Neural cell (in vitro differentiated cells): ENCODE results near the gene NUB1. TPM values are rescaled to one million over a fixed set of nuclear protein-coding genes. Genes with fewer than 3 reads are reported as not detected.

Experiments
- H2AFZ ChIP-seq: fragments of 200-600, 300-800 bp; sonication (generic), shearing (Covaris generic); 2 replicates; pipeline ENCODE4 v1.6.0; 2014; ENCODE audit warnings: low read depth, mild to moderate bottlenecking, antibody characterized with exemption, low read length, moderate library complexity
- H3F3A ChIP-seq: fragments of 200-600 bp; shearing (Covaris generic); 2 replicates; pipeline ENCODE4 v1.6.1; 2016; ENCODE audit warnings: mild to moderate bottlenecking, moderate library complexity, mixed read lengths, antibody characterized with exemption, low read length; ENCODE audit not compliant: insufficient read depth, poor library complexity, severe bottlenecking
- H3K27ac ChIP-seq: fragments of 200-600, 300-800 bp; sonication (generic), shearing (Covaris generic); 2 replicates; pipeline ENCODE4 v1.5.1; 2014; ENCODE audit warnings: mild to moderate bottlenecking, low read length, moderate library complexity
- H3K27me3 ChIP-seq: fragments of 300-800, 200-600 bp; sonication (generic), shearing (Covaris generic); 2 replicates; pipeline ENCODE4 v1.6.0; 2014; ENCODE audit warnings: mild to moderate bottlenecking, low read depth, low read length, moderate library complexity; ENCODE audit not compliant: insufficient read depth
- H3K36me3 ChIP-seq: fragments of 300-800, 200-600 bp; sonication (generic), shearing (Covaris generic); 2 replicates; pipeline ENCODE4 v1.5.1; 2014; ENCODE audit warnings: mild to moderate bottlenecking, antibody characterized with exemption, low read length, moderate library complexity; ENCODE audit not compliant: insufficient read depth
- H3K4me2 ChIP-seq: fragments of 300-800, 200-600 bp; sonication (generic), shearing (Covaris generic); 2 replicates; pipeline ENCODE4 v1.6.0; 2014; ENCODE audit warnings: mild to moderate bottlenecking, low read length
- H3K4me3 ChIP-seq: fragments of 300-800, 200-600 bp; sonication (generic), shearing (Covaris generic); 2 replicates; pipeline ENCODE4 v1.5.1; 2014; ENCODE audit warnings: mild to moderate bottlenecking, low read length, moderate library complexity
- H3K79me2 ChIP-seq: fragments of 200-600 bp; shearing (Covaris generic); replicated peaks from 2 replicates; pipeline ENCODE4 v1.6.0; 2014; ENCODE audit warnings: mild to moderate bottlenecking, low read length, moderate library complexity; ENCODE audit not compliant: insufficient read depth
- H3K9ac ChIP-seq: fragments of 300-800, 200-600 bp; sonication (generic), shearing (Covaris generic); 2 replicates; pipeline ENCODE4 v1.6.1; 2016; ENCODE audit warnings: mild to moderate bottlenecking, low read length, mixed read lengths
- H3K9me2 ChIP-seq: fragments of 200-600 bp; shearing (Covaris generic); 2 replicates; pipeline ENCODE4 v1.6.1; 2016; ENCODE audit warnings: mild to moderate bottlenecking, low read length, mixed read lengths; ENCODE audit not compliant: insufficient read depth
- H3K9me3 ChIP-seq: fragments of 200-600, 300-800 bp; sonication (generic), shearing (Covaris generic); 2 replicates; pipeline ENCODE4 v1.6.1; 2016; ENCODE audit warnings: mild to moderate bottlenecking, mixed run types, low read length, moderate library complexity, mixed read lengths
- H4K20me1 ChIP-seq: fragments of 200-600 bp; shearing (Covaris generic); 2 replicates; pipeline ENCODE4 v1.6.1; 2016; ENCODE audit warnings: mild to moderate bottlenecking, mixed run types; ENCODE audit not compliant: insufficient read depth
- CTCF ChIP-seq: fragments of 450-650 bp; IDR thresholded peaks from 2 replicates; pipeline ENCODE4 v1.5.1; 2014; ENCODE audit warnings: antibody characterized with exemption, mild to moderate bottlenecking, moderate library complexity; ENCODE audit not compliant: poor library complexity, severe bottlenecking
- EP300 ChIP-seq: fragments of 450-650 bp; conservative IDR thresholded peaks from 2 replicates; pipeline ENCODE4 v1.6.1; 2014; ENCODE audit warnings: antibody characterized with exemption, mild to moderate bottlenecking, moderate library complexity; ENCODE audit not compliant: poor library complexity, severe bottlenecking
- EZH2 ChIP-seq: fragments of 200-600, 300-800 bp; shearing (Covaris generic), sonication (generic); IDR thresholded peaks from 2 replicates; pipeline ENCODE4 v1.6.1; 2014; ENCODE audit warnings: antibody characterized with exemption, low read length, borderline replicate concordance, mild to moderate bottlenecking; ENCODE audit not compliant: insufficient read depth, poor library complexity, severe bottlenecking
- MXI1 ChIP-seq: fragments of 450-650 bp; conservative IDR thresholded peaks from 2 replicates; pipeline ENCODE4 v1.6.1; 2014; ENCODE audit warnings: antibody characterized with exemption, mild to moderate bottlenecking; ENCODE audit not compliant: poor library complexity, severe bottlenecking
- POLR2AphosphoS5 ChIP-seq: IDR thresholded peaks from 2 replicates; pipeline ENCODE4 v1.6.1; 2012
- RAD21 ChIP-seq: fragments of 450-650 bp; conservative IDR thresholded peaks from 2 replicates; pipeline ENCODE4 v1.6.1; 2014; ENCODE audit warnings: antibody characterized with exemption, mild to moderate bottlenecking, moderate library complexity
- REST ChIP-seq: IDR thresholded peaks from 2 replicates; pipeline ENCODE4 v1.6.1; 2012; ENCODE audit warnings: borderline replicate concordance
- SMC3 ChIP-seq: fragments of 450-650 bp; conservative IDR thresholded peaks from 2 replicates; pipeline ENCODE4 v1.6.1; 2014; ENCODE audit warnings: antibody characterized with exemption, mild to moderate bottlenecking, moderate library complexity; ENCODE audit not compliant: poor library complexity
- TAF1 ChIP-seq: IDR thresholded peaks from 2 replicates; pipeline ENCODE4 v1.6.1; 2012; ENCODE audit warnings: low read depth
- polyA plus RNA-seq: library from polyadenylated mRNA; depleted of rRNA; stranded (reverse); fragments of >200 nt; gene quantifications from 2 replicates; pipeline ENCODE4 v1.2.3, GENCODE V29; 2014

Gene NUB1
- polyA plus RNA-seq, 1 donor from 2014 or later: 48.4 TPM

- Histone ChIP-seq H3K9me3 (no peaks in the 10 kb centered on the region), H3K27ac (no peak overlapping the region), H3K9me2 (no peaks in the 10 kb centered on the region), H3K27me3 (peaks cover 19% of the 10 kb centered on the region), H3K4me3 (peak overlapping the region; percentile 38), H4K20me1 (no peaks in the 10 kb centered on the region), H3K9ac (no peak overlapping the region), H2AFZ (no peak overlapping the region), H3K79me2 (no peaks in the 10 kb centered on the region), H3F3A (no peaks in the 10 kb centered on the region), H3K36me3 (no peaks in the 10 kb centered on the region), H3K4me2 (no peak overlapping the region)
- TF ChIP-seq TAF1 (no peak), RAD21 (no peak), EZH2 (no peak), MXI1 (no peak), SMC3 (no peak), CTCF (no peak), EP300 (no peak)
Observed at GRCh38 chr7:151382079-151382885, 40.7 kb downstream of the NUB1 start.

- no peak for TF ChIP-seq SMC3
- TF ChIP-seq EZH2: no peak
- TF ChIP-seq TAF1: no peak
- no peak for TF ChIP-seq RAD21
- no peak for TF ChIP-seq EP300
- no peak for TF ChIP-seq REST
- TF ChIP-seq CTCF: no peak
- no peak for TF ChIP-seq POLR2AphosphoS5
- TF ChIP-seq MXI1: no peak
- Histone ChIP-seq H3K4me2 (no peak overlapping the region), H3K27ac (no peak overlapping the region), H3K9me2 (no peaks in the 10 kb centered on the region), H3K79me2 (no peaks in the 10 kb centered on the region), H3F3A (no peaks in the 10 kb centered on the region), H4K20me1 (no peaks in the 10 kb centered on the region), H3K36me3 (no peaks in the 10 kb centered on the region), H3K27me3 (peaks cover 19% of the 10 kb centered on the region), H3K9ac (no peak overlapping the region), H2AFZ (no peak overlapping the region), H3K9me3 (no peaks in the 10 kb centered on the region), H3K4me3 (no peak overlapping the region)
Observed at GRCh38 chr7:151383638-151384351, 42.2 kb downstream of the NUB1 start.
